Measurements from ENCODE around the gene MXRA7.

The MXRA7 gene

GRCh38 chr17:76690596-76691280 is 20.0 kb downstream of the MXRA7 start:
- Histone ChIP-seq H3K79me2 (ENCODE audit: insufficient read depth, low read length) (no peaks in the 10 kb centered on the region), H4K20me1 (ENCODE audit: low read depth, low read length) (no peaks in the 10 kb centered on the region), H3K36me3 (ENCODE audit: low read length) (no peaks in the 10 kb centered on the region), H3K4me3 (ENCODE audit: insufficient read depth, low read length, poor library complexity, severe bottlenecking) (no peak overlapping the region), H3K4me2 (ENCODE audit: low read depth, low read length, poor library complexity, severe bottlenecking) (no peak overlapping the region), H3F3A (ENCODE audit: insufficient read depth) (no peaks in the 10 kb centered on the region), H3K9me3 (ENCODE audit: insufficient read depth, low read length) (no peaks in the 10 kb centered on the region), H3K9ac (ENCODE audit: low read length) (no peak overlapping the region), H3K27me3 (ENCODE audit: low read length) (no peaks in the 10 kb centered on the region), H2AFZ (ENCODE audit: low read depth, low read length, severe bottlenecking) (no peak overlapping the region), H3K27ac (ENCODE audit: low read depth, low read length) (no peak overlapping the region), H3K9me2 (replicated peaks; ENCODE audit: insufficient read depth, low read length) (no peaks in the 10 kb centered on the region)
- TF ChIP-seq, protein P1, sequence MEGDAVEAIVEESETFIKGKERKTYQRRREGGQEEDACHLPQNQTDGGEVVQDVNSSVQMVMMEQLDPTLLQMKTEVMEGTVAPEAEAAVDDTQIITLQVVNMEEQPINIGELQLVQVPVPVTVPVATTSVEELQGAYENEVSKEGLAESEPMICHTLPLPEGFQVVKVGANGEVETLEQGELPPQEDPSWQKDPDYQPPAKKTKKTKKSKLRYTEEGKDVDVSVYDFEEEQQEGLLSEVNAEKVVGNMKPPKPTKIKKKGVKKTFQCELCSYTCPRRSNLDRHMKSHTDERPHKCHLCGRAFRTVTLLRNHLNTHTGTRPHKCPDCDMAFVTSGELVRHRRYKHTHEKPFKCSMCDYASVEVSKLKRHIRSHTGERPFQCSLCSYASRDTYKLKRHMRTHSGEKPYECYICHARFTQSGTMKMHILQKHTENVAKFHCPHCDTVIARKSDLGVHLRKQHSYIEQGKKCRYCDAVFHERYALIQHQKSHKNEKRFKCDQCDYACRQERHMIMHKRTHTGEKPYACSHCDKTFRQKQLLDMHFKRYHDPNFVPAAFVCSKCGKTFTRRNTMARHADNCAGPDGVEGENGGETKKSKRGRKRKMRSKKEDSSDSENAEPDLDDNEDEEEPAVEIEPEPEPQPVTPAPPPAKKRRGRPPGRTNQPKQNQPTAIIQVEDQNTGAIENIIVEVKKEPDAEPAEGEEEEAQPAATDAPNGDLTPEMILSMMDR (IDR thresholded peaks at IDR 0.05; ENCODE audit: insufficient read depth, low read length, poor library complexity, severe bottlenecking): no peak
- no peak for TF ChIP-seq EZH2phosphoT487 (conservative IDR thresholded peaks at IDR 0.05; ENCODE audit: low read length)

- no peak overlapping the region for H3K27ac ChIP-seq (ENCODE audit: low read depth, low read length)
- no peaks in the 10 kb centered on the region for H3K9me3 ChIP-seq (ENCODE audit: insufficient read depth, low read length)
- no peak overlapping the region for H3K4me3 ChIP-seq (ENCODE audit: insufficient read depth, low read length, poor library complexity, severe bottlenecking)
- TF ChIP-seq EZH2phosphoT487 (conservative IDR thresholded peaks at IDR 0.05; ENCODE audit: low read length): no peak
- TF ChIP-seq, protein P1 (IDR thresholded peaks at IDR 0.05; ENCODE audit: insufficient read depth, low read length, poor library complexity, severe bottlenecking): no peak
- H4K20me1 ChIP-seq (ENCODE audit: low read depth, low read length): no peaks in the 10 kb centered on the region
- no peaks in the 10 kb centered on the region for H3K36me3 ChIP-seq (ENCODE audit: low read length)
- H3K9ac ChIP-seq (ENCODE audit: low read length): no peak overlapping the region
- no peaks in the 10 kb centered on the region for H3K79me2 ChIP-seq (ENCODE audit: insufficient read depth, low read length)
- no peaks in the 10 kb centered on the region for H3K27me3 ChIP-seq (ENCODE audit: low read length)
- no peaks in the 10 kb centered on the region for H3K9me2 ChIP-seq (replicated peaks; ENCODE audit: insufficient read depth, low read length)
- no peak overlapping the region for H3K4me2 ChIP-seq (ENCODE audit: low read depth, low read length, poor library complexity, severe bottlenecking)
- H2AFZ ChIP-seq (ENCODE audit: low read depth, low read length, severe bottlenecking): no peak overlapping the region
- H3F3A ChIP-seq (ENCODE audit: insufficient read depth): no peaks in the 10 kb centered on the region
These were observed 20.9 kb downstream of the MXRA7 start for GRCh38 chr17:76689859-76690258.

DNA sequence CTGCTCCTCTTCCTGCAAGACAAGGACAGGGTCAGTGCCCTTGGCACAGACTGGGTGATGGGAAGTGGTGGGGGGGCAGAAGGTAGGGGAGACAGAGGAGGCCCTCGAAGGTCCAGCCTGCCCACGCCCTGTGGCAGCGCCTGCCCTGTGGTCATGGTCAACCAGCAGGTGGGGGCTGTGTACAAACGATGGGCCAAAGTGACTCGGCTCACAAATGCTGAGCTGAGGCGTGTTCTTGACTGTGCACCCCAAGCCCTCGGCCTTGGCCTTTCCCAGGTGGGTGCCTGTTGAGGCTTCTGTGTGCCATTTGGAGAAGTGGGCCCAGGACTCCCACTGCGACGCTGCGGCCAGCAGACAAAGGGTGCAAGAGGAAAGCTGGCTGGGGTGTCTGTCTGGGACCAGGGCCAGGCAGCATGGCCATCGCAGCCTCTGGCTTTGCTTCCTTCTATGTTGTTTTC is 22.6 kb downstream of the MXRA7 start:
- no peak overlapping the region for H3K4me2 ChIP-seq (ENCODE audit: low read depth, low read length, poor library complexity, severe bottlenecking)
- no peaks in the 10 kb centered on the region for H4K20me1 ChIP-seq (ENCODE audit: low read depth, low read length)
- no peak overlapping the region for H3K4me3 ChIP-seq (ENCODE audit: insufficient read depth, low read length, poor library complexity, severe bottlenecking)
- H3K9ac ChIP-seq (ENCODE audit: low read length): no peak overlapping the region
- no peaks in the 10 kb centered on the region for H3K27me3 ChIP-seq (ENCODE audit: low read length)
- H3K9me3 ChIP-seq (ENCODE audit: insufficient read depth, low read length): no peaks in the 10 kb centered on the region
- H2AFZ ChIP-seq (ENCODE audit: low read depth, low read length, severe bottlenecking): no peak overlapping the region
- TF ChIP-seq, protein P1 (IDR thresholded peaks at IDR 0.05; ENCODE audit: insufficient read depth, low read length, poor library complexity, severe bottlenecking): no peak
- TF ChIP-seq EZH2phosphoT487 (conservative IDR thresholded peaks at IDR 0.05; ENCODE audit: low read length): no peak
- H3K27ac ChIP-seq (ENCODE audit: low read depth, low read length): no peak overlapping the region
- H3K36me3 ChIP-seq (ENCODE audit: low read length): no peaks in the 10 kb centered on the region
- no peaks in the 10 kb centered on the region for H3K9me2 ChIP-seq (replicated peaks; ENCODE audit: insufficient read depth, low read length)
- no peaks in the 10 kb centered on the region for H3F3A ChIP-seq (ENCODE audit: insufficient read depth)
- no peaks in the 10 kb centered on the region for H3K79me2 ChIP-seq (ENCODE audit: insufficient read depth, low read length)
